GM06990 (cell line): ENCODE data around the gene AKNA.

Experiments
- DNase-seq: peaks from one replicate; pipeline ENCODE4 v3.0.0-alpha.2; 2011; ENCODE audit not compliant: insufficient read length; ENCODE audit errors: extremely low read depth
- H3K27me3 ChIP-seq: replicated peaks from 2 replicates; pipeline ENCODE4 v1.6.0; 2011; ENCODE audit warnings: low read length; ENCODE audit not compliant: control insufficient read depth, insufficient read depth
- H3K36me3 ChIP-seq: 2 replicates; pipeline ENCODE4 v1.5.1; 2011; ENCODE audit warnings: low read length; ENCODE audit not compliant: control insufficient read depth, insufficient read depth
- H3K4me3 ChIP-seq: replicated peaks from 2 replicates; pipeline ENCODE4 v1.5.1; 2011; ENCODE audit warnings: low read depth, mild to moderate bottlenecking, control low read depth, low read length
- TF ChIP-seq, protein P1 (sequence below): IDR thresholded peaks from 2 replicates; pipeline ENCODE4 v1.5.1; 2011; ENCODE audit warnings: low read length, control low read depth, mild to moderate bottlenecking, inconsistent platforms; ENCODE audit not compliant: insufficient read depth, poor library complexity, severe bottlenecking

AKNA gene

DNA sequence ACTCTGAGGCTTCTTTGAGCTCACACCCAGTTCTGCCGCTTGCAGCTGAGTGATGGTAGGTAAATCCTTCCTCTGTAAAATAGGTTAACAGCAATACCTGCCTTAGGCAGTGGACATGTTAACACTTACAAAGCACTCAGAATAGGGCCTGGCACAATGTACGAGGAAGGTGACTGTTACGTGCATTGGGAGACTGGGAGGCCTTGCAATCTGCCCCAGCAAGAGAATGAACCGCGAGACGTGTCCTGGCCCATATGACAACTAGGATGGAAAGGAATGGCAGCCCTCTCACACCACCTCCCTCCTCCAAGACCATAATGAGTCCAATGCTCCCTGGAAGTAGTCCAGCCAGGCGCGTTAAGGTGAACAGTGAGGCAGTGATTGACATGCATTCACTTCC is 23.1 kb upstream of the AKNA start:
- Histone ChIP-seq H3K27me3 (peaks cover 3% of the 10 kb centered on the region), H3K36me3 (no peaks in the 10 kb centered on the region), H3K4me3 (no peak overlapping the region)
- no peak for DNase-seq
- TF ChIP-seq, protein P1, sequence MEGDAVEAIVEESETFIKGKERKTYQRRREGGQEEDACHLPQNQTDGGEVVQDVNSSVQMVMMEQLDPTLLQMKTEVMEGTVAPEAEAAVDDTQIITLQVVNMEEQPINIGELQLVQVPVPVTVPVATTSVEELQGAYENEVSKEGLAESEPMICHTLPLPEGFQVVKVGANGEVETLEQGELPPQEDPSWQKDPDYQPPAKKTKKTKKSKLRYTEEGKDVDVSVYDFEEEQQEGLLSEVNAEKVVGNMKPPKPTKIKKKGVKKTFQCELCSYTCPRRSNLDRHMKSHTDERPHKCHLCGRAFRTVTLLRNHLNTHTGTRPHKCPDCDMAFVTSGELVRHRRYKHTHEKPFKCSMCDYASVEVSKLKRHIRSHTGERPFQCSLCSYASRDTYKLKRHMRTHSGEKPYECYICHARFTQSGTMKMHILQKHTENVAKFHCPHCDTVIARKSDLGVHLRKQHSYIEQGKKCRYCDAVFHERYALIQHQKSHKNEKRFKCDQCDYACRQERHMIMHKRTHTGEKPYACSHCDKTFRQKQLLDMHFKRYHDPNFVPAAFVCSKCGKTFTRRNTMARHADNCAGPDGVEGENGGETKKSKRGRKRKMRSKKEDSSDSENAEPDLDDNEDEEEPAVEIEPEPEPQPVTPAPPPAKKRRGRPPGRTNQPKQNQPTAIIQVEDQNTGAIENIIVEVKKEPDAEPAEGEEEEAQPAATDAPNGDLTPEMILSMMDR = no peak

DNA sequence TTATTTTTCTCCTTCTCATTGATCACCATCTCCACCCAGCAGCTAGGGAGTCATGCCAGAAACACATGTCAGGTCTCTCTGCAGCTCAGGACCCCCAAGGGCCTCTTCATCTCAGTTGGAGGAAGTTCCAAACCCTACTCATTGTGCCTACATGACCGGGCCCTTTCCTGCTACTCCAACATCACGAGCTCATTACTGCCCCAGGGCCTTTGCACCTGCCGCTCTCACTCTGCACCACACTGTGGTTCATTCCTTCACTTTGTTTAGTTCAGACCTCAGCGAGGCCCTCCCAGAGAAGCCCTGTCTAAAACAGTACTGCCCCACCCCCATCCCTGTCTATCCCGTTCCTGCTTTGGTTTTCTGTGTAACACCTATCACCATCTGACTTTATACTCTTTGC is 22.1 kb upstream of the AKNA start:
- H3K27me3 ChIP-seq = peaks cover 3% of the 10 kb centered on the region
- H3K36me3 ChIP-seq = no peaks in the 10 kb centered on the region
- no peak overlapping the region for H3K4me3 ChIP-seq
- TF ChIP-seq, protein P1 = no peak
- DNase-seq = no peak

DNA sequence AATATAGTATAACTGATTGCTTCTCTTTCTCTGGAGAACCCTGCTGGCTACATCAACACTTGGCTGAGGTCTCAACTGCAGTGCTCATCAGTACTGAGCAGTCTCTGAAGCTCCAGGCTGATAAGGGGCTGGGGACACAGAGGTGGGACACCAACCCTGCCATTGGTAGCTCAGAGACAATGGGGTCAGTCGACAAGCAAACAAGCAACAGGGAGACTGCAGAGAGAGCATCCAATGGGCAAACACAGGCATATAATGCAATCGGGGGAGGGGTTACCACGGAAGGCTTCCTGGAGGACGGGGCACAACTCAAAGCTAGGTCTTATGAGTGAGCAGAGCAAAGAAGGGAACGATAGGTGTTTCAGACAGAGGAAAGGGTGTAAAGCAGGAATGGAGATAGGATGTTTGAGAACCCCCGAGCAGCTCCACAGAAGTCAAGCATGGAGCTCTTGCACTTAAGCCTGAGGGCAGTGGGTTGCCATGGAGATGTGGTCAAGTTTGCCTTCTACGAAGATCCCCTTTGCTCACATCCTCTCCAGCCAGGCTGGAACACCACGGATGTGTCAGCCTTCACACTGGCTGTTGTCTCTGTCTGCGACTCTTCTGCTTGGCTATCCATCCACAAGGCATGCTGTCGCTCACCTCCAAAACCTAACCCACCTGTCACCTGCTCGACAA is 21.5 kb upstream of the AKNA start:
- Histone ChIP-seq H3K36me3 (no peaks in the 10 kb centered on the region), H3K27me3 (peaks cover 3% of the 10 kb centered on the region), H3K4me3 (no peak overlapping the region)
- DNase-seq = no peak
- TF ChIP-seq, protein P1 = no peak

DNA sequence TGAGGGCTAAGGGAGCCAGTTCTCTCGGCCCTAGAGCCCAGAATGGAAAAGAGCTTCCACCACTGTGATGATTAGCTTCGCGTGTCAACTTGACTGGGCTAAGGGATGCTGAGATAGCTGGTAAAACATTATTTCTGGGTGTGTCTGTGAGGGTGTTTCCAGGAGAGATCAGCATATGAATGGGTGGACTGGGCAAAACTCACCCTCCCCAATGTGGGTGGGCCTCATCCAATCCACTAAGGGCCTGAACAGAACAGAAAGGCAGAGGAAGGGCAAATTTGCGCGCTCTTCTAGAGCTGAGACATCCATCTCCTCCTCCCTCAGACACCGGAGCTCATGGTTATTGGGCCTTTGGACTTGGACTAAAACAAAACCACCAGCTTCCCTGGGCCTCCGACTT is 20.9 kb upstream of the AKNA start:
- Histone ChIP-seq H3K27me3 (peaks cover 3% of the 10 kb centered on the region), H3K36me3 (no peaks in the 10 kb centered on the region), H3K4me3 (no peak overlapping the region)
- TF ChIP-seq, protein P1 = no peak
- DNase-seq = no peak

DNA sequence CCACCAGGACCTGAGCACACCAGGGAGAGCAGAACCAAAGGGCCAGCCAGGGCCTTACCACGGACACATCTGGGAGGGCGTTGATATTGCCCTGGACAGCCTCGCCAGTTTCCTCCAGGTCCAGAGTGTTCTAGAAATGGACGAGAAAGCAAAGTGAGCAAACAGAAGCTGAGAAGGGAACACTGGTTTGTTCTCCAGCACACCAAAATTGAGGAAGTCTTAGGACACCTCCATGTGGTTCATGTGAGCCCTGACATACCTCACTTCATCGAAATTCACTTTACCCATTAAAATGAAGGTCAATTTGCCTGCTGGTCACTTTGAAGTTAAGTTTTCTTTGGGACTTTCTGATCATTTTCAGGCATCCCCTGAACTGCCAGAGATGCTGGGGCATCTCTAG is 20.1 kb upstream of the AKNA start:
- Histone ChIP-seq H3K4me3 (no peak overlapping the region), H3K36me3 (no peaks in the 10 kb centered on the region), H3K27me3 (peaks cover 3% of the 10 kb centered on the region)
- TF ChIP-seq, protein P1 = no peak
- no peak for DNase-seq

DNA sequence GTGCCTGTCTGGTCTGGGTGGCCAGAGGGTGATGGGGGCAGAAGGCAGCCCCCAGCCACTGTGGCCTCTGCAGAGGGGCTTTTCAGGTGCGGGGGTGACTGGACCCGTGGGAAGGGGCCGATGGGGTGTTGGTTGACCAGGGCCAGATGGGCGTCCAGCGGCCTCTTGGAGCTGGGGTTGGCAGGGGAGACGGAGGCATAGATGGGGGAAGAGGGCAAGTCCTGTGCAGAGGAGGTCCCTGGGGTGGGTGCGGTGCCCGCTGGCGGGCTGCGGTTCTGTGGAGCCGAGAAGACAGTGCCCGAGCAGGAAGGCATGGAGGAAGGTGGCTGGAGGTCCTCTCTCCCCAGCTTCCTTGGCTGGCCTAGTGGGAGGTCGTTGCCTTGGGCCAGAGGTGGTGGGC is 18.7 kb upstream of the AKNA start:
- no peak for DNase-seq
- H3K36me3 ChIP-seq = no peaks in the 10 kb centered on the region
- peaks cover 3% of the 10 kb centered on the region for H3K27me3 ChIP-seq
- TF ChIP-seq, protein P1 = no peak
- no peak overlapping the region for H3K4me3 ChIP-seq
